Measurements from ENCODE around the gene OR5H2. TPM values are rescaled to one million over a fixed set of nuclear protein-coding genes. Genes with fewer than 3 reads are reported as not detected.
"Not testable (repeated sequence)": the region's sequence is repeated elsewhere in the genome, so short reads cannot be mapped to it uniquely, and the experiment has no call there.

OR5H2 gene
- total RNA-seq, 1 donor from 2014 or later = not detected

- TF ChIP-seq, protein P1, sequence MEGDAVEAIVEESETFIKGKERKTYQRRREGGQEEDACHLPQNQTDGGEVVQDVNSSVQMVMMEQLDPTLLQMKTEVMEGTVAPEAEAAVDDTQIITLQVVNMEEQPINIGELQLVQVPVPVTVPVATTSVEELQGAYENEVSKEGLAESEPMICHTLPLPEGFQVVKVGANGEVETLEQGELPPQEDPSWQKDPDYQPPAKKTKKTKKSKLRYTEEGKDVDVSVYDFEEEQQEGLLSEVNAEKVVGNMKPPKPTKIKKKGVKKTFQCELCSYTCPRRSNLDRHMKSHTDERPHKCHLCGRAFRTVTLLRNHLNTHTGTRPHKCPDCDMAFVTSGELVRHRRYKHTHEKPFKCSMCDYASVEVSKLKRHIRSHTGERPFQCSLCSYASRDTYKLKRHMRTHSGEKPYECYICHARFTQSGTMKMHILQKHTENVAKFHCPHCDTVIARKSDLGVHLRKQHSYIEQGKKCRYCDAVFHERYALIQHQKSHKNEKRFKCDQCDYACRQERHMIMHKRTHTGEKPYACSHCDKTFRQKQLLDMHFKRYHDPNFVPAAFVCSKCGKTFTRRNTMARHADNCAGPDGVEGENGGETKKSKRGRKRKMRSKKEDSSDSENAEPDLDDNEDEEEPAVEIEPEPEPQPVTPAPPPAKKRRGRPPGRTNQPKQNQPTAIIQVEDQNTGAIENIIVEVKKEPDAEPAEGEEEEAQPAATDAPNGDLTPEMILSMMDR (IDR thresholded peaks at IDR 0.05; ENCODE audit: unreplicated experiment) = no peak
- DNase-seq (ENCODE audit: low spot score) = no peak
- Mint-ChIP-seq H3K9me3 (ENCODE audit: unreplicated experiment) (no peaks in the 10 kb centered on the region), H3K27me3 (ENCODE audit: unreplicated experiment) (peaks cover 3% of the 10 kb centered on the region), H3K4me1 (ENCODE audit: unreplicated experiment) (no peaks in the 10 kb centered on the region), H3K36me3 (ENCODE audit: low read depth, unreplicated experiment) (no peaks in the 10 kb centered on the region), H3K4me3 (ENCODE audit: unreplicated experiment) (no peak overlapping the region), H3K27ac (ENCODE audit: unreplicated experiment) (no peak overlapping the region)
These were observed 36.2 kb upstream of the OR5H2 start for GRCh38 chr3:98246142-98246541.

DNA sequence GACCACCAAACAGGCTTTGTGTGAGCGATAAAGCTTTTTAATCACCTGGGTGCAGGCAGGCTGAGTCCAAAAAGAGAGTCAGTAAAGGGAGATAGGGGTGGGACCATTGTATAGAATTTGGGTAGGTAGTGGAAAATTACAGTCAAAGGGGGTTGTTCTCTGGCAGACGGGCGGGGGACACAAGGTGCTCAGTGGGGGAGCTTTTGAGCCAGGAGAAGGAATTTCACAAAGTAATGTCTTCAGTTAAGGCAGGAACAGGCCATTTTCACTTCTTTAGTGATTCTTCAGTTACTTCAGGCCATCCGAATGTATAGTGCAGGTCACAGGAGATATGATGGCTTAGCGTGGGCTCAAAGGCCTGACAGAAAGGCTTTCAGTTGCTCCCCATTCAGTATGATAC is 26.3 kb upstream of the OR5H2 start:
- H3K9me3 Mint-ChIP-seq (ENCODE audit: unreplicated experiment); H3K4me1 Mint-ChIP-seq (ENCODE audit: unreplicated experiment); H3K4me3 Mint-ChIP-seq (ENCODE audit: unreplicated experiment); H3K27me3 Mint-ChIP-seq (ENCODE audit: unreplicated experiment); H3K27ac Mint-ChIP-seq (ENCODE audit: unreplicated experiment); DNase-seq (ENCODE audit: low spot score); H3K36me3 Mint-ChIP-seq (ENCODE audit: low read depth, unreplicated experiment): not testable (repeated sequence)

- Mint-ChIP-seq H3K4me3 (ENCODE audit: unreplicated experiment) (no peak overlapping the region), H3K27ac (ENCODE audit: unreplicated experiment) (no peak overlapping the region), H3K36me3 (ENCODE audit: low read depth, unreplicated experiment) (no peaks in the 10 kb centered on the region), H3K4me1 (ENCODE audit: unreplicated experiment) (no peaks in the 10 kb centered on the region), H3K9me3 (ENCODE audit: unreplicated experiment) (no peaks in the 10 kb centered on the region), H3K27me3 (ENCODE audit: unreplicated experiment) (no peaks in the 10 kb centered on the region)
- no peak for DNase-seq (ENCODE audit: low spot score)
- TF ChIP-seq, protein P1 (IDR thresholded peaks at IDR 0.05; ENCODE audit: unreplicated experiment) = no peak
These were observed 22.6 kb upstream of the OR5H2 start for GRCh38 chr3:98259707-98260106.

DNA sequence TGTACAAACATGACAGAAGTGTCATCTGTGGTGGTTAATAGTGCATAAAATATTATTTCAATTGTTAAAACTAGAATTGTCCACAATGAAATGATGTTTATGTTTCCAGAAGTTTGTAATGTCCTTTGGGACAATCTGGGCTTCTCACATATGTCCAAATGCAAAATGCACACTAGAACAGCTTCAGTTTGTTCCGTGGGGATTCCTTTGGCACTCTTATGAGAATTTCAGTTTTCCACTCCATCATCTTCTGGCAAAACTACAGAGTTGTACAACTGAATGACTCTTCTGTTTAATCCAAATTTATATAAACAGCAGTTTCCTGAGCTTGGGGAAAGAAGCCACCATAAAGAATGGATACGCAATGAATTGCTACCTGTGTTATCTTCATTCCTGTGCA is 20.3 kb upstream of the OR5H2 start:
- Mint-ChIP-seq H3K27ac (ENCODE audit: unreplicated experiment) (no peak overlapping the region), H3K36me3 (ENCODE audit: low read depth, unreplicated experiment) (no peaks in the 10 kb centered on the region), H3K4me3 (ENCODE audit: unreplicated experiment) (no peak overlapping the region), H3K27me3 (ENCODE audit: unreplicated experiment) (no peaks in the 10 kb centered on the region), H3K9me3 (ENCODE audit: unreplicated experiment) (no peaks in the 10 kb centered on the region), H3K4me1 (ENCODE audit: unreplicated experiment) (no peaks in the 10 kb centered on the region)
- no peak for DNase-seq (ENCODE audit: low spot score)
- TF ChIP-seq, protein P1 (IDR thresholded peaks at IDR 0.05; ENCODE audit: unreplicated experiment) = no peak

DNA sequence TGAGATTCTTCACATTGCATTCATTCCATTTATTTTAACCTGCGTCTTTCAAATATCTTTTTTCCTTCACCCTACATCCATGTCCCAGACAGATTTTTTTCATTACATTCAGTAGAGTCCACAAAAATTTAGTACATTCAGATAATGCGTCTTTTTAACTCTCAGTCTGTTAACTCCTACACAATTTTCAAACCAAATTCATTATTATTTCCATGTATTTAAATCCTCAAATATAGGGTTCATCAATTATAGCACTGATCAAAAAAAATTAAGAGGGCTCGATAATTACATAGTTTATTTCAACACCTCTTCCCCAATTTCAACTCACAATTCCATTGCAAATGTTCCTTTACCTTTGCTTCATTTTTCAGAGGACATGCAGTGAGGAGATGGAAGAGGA is 18.4 kb upstream of the OR5H2 start, which contains the start of gene OR5H6:
Gene OR5H6 (plus strand): TSS at position 301 of the 400 bp plus-strand sequence. CDS start 89 bp downstream, at position 390.
- no peak within 1 kb of the TSS for H3K4me3 Mint-ChIP-seq (ENCODE audit: unreplicated experiment)
- no peak for DNase-seq (ENCODE audit: low spot score)
- TF ChIP-seq, protein P1 (IDR thresholded peaks at IDR 0.05; ENCODE audit: unreplicated experiment) = no peak
- no peak within 1 kb of the TSS for H3K27ac Mint-ChIP-seq (ENCODE audit: unreplicated experiment)
- H3K9me3 Mint-ChIP-seq (ENCODE audit: unreplicated experiment) = no peaks in the 10 kb centered on the region
- no peaks in the 10 kb centered on the region for H3K36me3 Mint-ChIP-seq (ENCODE audit: low read depth, unreplicated experiment)
- no peaks in the 10 kb centered on the region for H3K4me1 Mint-ChIP-seq (ENCODE audit: unreplicated experiment)
- H3K27me3 Mint-ChIP-seq (ENCODE audit: unreplicated experiment) = no peaks in the 10 kb centered on the region
